GM18951 (cell line): Measurements from ENCODE around the gene SKAP1.
"Not testable (repeated sequence)": the region's sequence is repeated elsewhere in the genome, so short reads cannot be mapped to it uniquely, and the experiment has no call there.

Experiments
- POLR2A ChIP-seq: IDR thresholded peaks from 4 replicates; pipeline ENCODE4 v1.6.1; 2011; ENCODE audit warnings: mild to moderate bottlenecking; ENCODE audit not compliant: insufficient read length, insufficient read depth; ENCODE audit errors: extremely low read depth
- in situ Hi-C: fragments of 300-500 bp; cut with MboI; formaldehyde crosslinking; loops from one replicate; pipeline ENCODE4 v1.12.0; 2022; ENCODE audit warnings: low sequenced_read_pairs, mixed read lengths, inconsistent platforms; ENCODE audit not compliant: unreplicated experiment

Gene SKAP1

DNA sequence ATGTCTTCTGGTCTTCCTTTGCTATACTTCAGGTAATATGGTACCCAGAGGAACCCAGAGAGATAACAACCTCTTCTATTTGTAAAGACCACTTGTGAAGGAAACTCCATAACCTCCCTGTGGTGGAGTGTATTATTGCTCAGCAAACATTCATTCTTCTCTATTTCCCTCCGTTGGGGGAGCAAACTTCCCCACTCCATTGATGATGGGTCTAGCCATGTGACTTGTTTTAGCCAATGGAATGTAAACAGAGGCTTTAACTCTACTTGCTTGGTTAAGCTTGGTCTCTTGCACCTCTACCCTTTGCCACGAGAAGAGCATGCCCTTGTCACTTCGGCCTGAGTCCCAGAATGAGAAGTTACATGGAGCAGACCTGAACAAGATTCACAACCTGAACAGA lies 30.0 kb upstream of the SKAP1 start:
- no peak for TF ChIP-seq POLR2A
- in situ Hi-C loops, result no loop called here

GRCh38 chr17:48459070-48459844 lies 29.2 kb upstream of the SKAP1 start:
- TF ChIP-seq POLR2A, result no peak
- in situ Hi-C loops, result no loop called here

DNA sequence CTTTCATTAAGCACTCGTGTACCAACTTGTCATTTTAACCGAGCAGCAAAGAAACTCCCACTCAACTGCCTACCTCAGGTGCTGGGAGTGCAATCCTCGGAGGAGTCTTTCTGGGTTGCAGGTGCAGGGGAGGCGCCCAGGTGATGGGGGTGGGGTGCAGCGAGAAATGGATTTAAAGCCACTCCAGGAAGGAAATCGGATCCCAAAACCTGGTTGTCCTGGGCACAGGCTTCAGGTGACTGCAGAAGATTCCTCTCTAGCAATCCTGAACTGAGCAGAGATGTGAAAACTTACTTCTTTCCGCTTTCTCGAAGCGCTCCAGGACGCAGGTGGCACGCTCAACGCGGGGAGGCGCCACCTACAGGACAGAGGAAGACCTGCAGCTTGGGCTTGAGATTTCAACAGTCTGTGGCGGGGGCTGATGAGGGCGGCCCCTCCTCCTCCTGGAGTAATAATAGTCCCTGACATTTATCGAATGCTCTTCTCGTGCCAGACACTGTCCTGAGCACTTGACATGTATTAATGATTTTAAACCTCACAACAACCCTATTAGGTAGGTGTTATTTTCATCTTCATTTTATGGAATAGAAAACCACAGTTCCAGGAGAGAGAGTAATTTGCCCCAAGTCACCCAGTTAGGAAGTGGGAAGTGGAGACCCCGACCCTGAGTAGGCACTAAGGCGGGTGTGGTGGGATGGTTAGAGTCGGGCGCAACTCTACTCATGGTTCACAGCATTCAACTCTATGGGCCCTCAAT lies 27.2 kb upstream of the SKAP1 start:
- in situ Hi-C loops, result no loop called here
- TF ChIP-seq POLR2A, result no peak

- in situ Hi-C loops, result no loop called here
- no peak for TF ChIP-seq POLR2A
These were observed 26.6 kb upstream of the SKAP1 start for GRCh38 chr17:48456589-48456988.

GRCh38 chr17:48455791-48456190 lies 25.8 kb upstream of the SKAP1 start:
- no peak for TF ChIP-seq POLR2A

DNA sequence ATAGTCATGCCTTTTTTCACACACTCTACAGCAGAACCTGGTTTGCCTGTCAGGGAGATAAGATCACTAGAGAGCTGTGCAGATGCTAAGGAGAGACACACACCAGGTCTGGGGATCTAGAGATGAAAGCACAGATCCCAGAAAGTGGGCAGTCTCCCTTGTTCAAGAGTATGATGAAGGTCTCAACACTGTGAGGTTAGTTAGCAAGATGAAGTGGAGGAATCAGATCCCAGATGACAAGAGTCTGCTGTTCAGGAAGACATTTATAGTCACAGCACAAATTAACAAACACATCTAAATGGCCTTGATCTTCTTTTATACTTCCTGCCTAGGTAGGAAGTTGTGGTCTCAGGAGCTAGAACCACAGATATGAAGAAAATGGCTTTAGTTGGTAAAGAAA lies 23.4 kb upstream of the SKAP1 start:
- in situ Hi-C loops, result no loop called here
- TF ChIP-seq POLR2A, result no peak

More at GRCh38 chr17:48455791-48456190, 25.8 kb upstream of the SKAP1 start:
- in situ Hi-C loops, result no loop called here

- in situ Hi-C loops, result no loop called here
These were observed 21.5 kb upstream of the SKAP1 start for GRCh38 chr17:48451489-48451888.

DNA sequence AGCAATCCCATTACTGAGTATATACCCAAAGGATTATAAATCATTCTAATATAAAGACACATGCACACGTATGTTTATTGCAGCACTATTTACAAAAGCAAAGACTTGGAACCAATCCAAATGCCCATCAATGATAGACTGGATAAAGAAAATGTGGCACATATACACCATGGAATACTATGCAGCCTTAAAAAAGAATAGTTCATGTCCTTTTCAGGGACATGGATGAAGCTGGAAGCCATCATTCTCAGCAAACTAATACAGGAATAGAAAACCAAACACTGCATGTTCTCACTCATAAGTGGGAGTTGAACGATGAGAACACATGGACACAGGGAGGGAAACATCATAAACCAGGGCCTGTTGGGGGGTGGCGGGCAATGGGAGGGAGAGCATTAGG lies 19.3 kb upstream of the SKAP1 start:
- in situ Hi-C loops, result not testable (repeated sequence)

More at GRCh38 chr17:48451489-48451888, 21.5 kb upstream of the SKAP1 start:
- TF ChIP-seq POLR2A, result no peak

GRCh38 chr17:48445248-48445620 lies 15.2 kb upstream of the SKAP1 start:
- TF ChIP-seq POLR2A, result no peak
- in situ Hi-C loops, result no loop called here

GRCh38 chr17:48444516-48445247 lies 14.7 kb upstream of the SKAP1 start:
- TF ChIP-seq POLR2A, result no peak
- in situ Hi-C loops, result no loop called here

GRCh38 chr17:48443712-48444111 lies 13.7 kb upstream of the SKAP1 start:
- in situ Hi-C loops, result no loop called here
- no peak for TF ChIP-seq POLR2A

- in situ Hi-C loops, result no loop called here
These were observed 12.8 kb upstream of the SKAP1 start for GRCh38 chr17:48442819-48443218.

GRCh38 chr17:48441862-48442261 lies 11.8 kb upstream of the SKAP1 start:
- in situ Hi-C loops, result no loop called here
- TF ChIP-seq POLR2A, result no peak

More at GRCh38 chr17:48442819-48443218, 12.8 kb upstream of the SKAP1 start:
- no peak for TF ChIP-seq POLR2A
